Neural cell (in vitro differentiated cells): Measurements from ENCODE around the gene CD52. TPM values are rescaled to one million over a fixed set of nuclear protein-coding genes. Genes with fewer than 3 reads are reported as not detected.

Source experiments
- H2AFZ ChIP-seq: fragments of 200-600, 300-800 bp; sonication (generic), shearing (Covaris generic); 2 replicates; pipeline ENCODE4 v1.6.0; 2014; ENCODE audit warnings: low read depth, mild to moderate bottlenecking, antibody characterized with exemption, low read length, moderate library complexity
- H3F3A ChIP-seq: fragments of 200-600 bp; shearing (Covaris generic); 2 replicates; pipeline ENCODE4 v1.6.1; 2016; ENCODE audit warnings: mild to moderate bottlenecking, moderate library complexity, mixed read lengths, antibody characterized with exemption, low read length; ENCODE audit not compliant: insufficient read depth, poor library complexity, severe bottlenecking
- H3K27ac ChIP-seq: fragments of 200-600, 300-800 bp; sonication (generic), shearing (Covaris generic); 2 replicates; pipeline ENCODE4 v1.5.1; 2014; ENCODE audit warnings: mild to moderate bottlenecking, low read length, moderate library complexity
- H3K27me3 ChIP-seq: fragments of 300-800, 200-600 bp; sonication (generic), shearing (Covaris generic); 2 replicates; pipeline ENCODE4 v1.6.0; 2014; ENCODE audit warnings: mild to moderate bottlenecking, low read depth, low read length, moderate library complexity; ENCODE audit not compliant: insufficient read depth
- H3K36me3 ChIP-seq: fragments of 300-800, 200-600 bp; sonication (generic), shearing (Covaris generic); 2 replicates; pipeline ENCODE4 v1.5.1; 2014; ENCODE audit warnings: mild to moderate bottlenecking, antibody characterized with exemption, low read length, moderate library complexity; ENCODE audit not compliant: insufficient read depth
- H3K4me2 ChIP-seq: fragments of 300-800, 200-600 bp; sonication (generic), shearing (Covaris generic); 2 replicates; pipeline ENCODE4 v1.6.0; 2014; ENCODE audit warnings: mild to moderate bottlenecking, low read length
- H3K4me3 ChIP-seq: fragments of 300-800, 200-600 bp; sonication (generic), shearing (Covaris generic); 2 replicates; pipeline ENCODE4 v1.5.1; 2014; ENCODE audit warnings: mild to moderate bottlenecking, low read length, moderate library complexity
- H3K79me2 ChIP-seq: fragments of 200-600 bp; shearing (Covaris generic); replicated peaks from 2 replicates; pipeline ENCODE4 v1.6.0; 2014; ENCODE audit warnings: mild to moderate bottlenecking, low read length, moderate library complexity; ENCODE audit not compliant: insufficient read depth
- H3K9ac ChIP-seq: fragments of 300-800, 200-600 bp; sonication (generic), shearing (Covaris generic); 2 replicates; pipeline ENCODE4 v1.6.1; 2016; ENCODE audit warnings: mild to moderate bottlenecking, low read length, mixed read lengths
- H3K9me2 ChIP-seq: fragments of 200-600 bp; shearing (Covaris generic); 2 replicates; pipeline ENCODE4 v1.6.1; 2016; ENCODE audit warnings: mild to moderate bottlenecking, low read length, mixed read lengths; ENCODE audit not compliant: insufficient read depth
- H3K9me3 ChIP-seq: fragments of 200-600, 300-800 bp; sonication (generic), shearing (Covaris generic); 2 replicates; pipeline ENCODE4 v1.6.1; 2016; ENCODE audit warnings: mild to moderate bottlenecking, mixed run types, low read length, moderate library complexity, mixed read lengths
- H4K20me1 ChIP-seq: fragments of 200-600 bp; shearing (Covaris generic); 2 replicates; pipeline ENCODE4 v1.6.1; 2016; ENCODE audit warnings: mild to moderate bottlenecking, mixed run types; ENCODE audit not compliant: insufficient read depth
- CTCF ChIP-seq: fragments of 450-650 bp; IDR thresholded peaks from 2 replicates; pipeline ENCODE4 v1.5.1; 2014; ENCODE audit warnings: antibody characterized with exemption, mild to moderate bottlenecking, moderate library complexity; ENCODE audit not compliant: poor library complexity, severe bottlenecking
- EP300 ChIP-seq: fragments of 450-650 bp; conservative IDR thresholded peaks from 2 replicates; pipeline ENCODE4 v1.6.1; 2014; ENCODE audit warnings: antibody characterized with exemption, mild to moderate bottlenecking, moderate library complexity; ENCODE audit not compliant: poor library complexity, severe bottlenecking
- EZH2 ChIP-seq: fragments of 200-600, 300-800 bp; shearing (Covaris generic), sonication (generic); IDR thresholded peaks from 2 replicates; pipeline ENCODE4 v1.6.1; 2014; ENCODE audit warnings: antibody characterized with exemption, low read length, borderline replicate concordance, mild to moderate bottlenecking; ENCODE audit not compliant: insufficient read depth, poor library complexity, severe bottlenecking
- MXI1 ChIP-seq: fragments of 450-650 bp; conservative IDR thresholded peaks from 2 replicates; pipeline ENCODE4 v1.6.1; 2014; ENCODE audit warnings: antibody characterized with exemption, mild to moderate bottlenecking; ENCODE audit not compliant: poor library complexity, severe bottlenecking
- POLR2AphosphoS5 ChIP-seq: IDR thresholded peaks from 2 replicates; pipeline ENCODE4 v1.6.1; 2012
- RAD21 ChIP-seq: fragments of 450-650 bp; conservative IDR thresholded peaks from 2 replicates; pipeline ENCODE4 v1.6.1; 2014; ENCODE audit warnings: antibody characterized with exemption, mild to moderate bottlenecking, moderate library complexity
- REST ChIP-seq: IDR thresholded peaks from 2 replicates; pipeline ENCODE4 v1.6.1; 2012; ENCODE audit warnings: borderline replicate concordance
- SMC3 ChIP-seq: fragments of 450-650 bp; conservative IDR thresholded peaks from 2 replicates; pipeline ENCODE4 v1.6.1; 2014; ENCODE audit warnings: antibody characterized with exemption, mild to moderate bottlenecking, moderate library complexity; ENCODE audit not compliant: poor library complexity
- TAF1 ChIP-seq: IDR thresholded peaks from 2 replicates; pipeline ENCODE4 v1.6.1; 2012; ENCODE audit warnings: low read depth
- polyA plus RNA-seq: library from polyadenylated mRNA; depleted of rRNA; stranded (reverse); fragments of >200 nt; gene quantifications from 2 replicates; pipeline ENCODE4 v1.2.3, GENCODE V29; 2014

The CD52 gene
- polyA plus RNA-seq, 1 donor from 2014 or later = not detected

GRCh38 chr1:26349877-26350244 lies 32.1 kb downstream of the CD52 start:
- no peaks in the 10 kb centered on the region for H3K9me3 ChIP-seq
- H3K27ac ChIP-seq = no peak overlapping the region
- H3K27me3 ChIP-seq = no peaks in the 10 kb centered on the region
- no peak for TF ChIP-seq TAF1
- TF ChIP-seq POLR2AphosphoS5 = no peak
- TF ChIP-seq EZH2 = no peak
- TF ChIP-seq MXI1 = no peak
- TF ChIP-seq SMC3 = no peak
- TF ChIP-seq CTCF = no peak
- no peaks in the 10 kb centered on the region for H3K36me3 ChIP-seq
- H3F3A ChIP-seq = no peaks in the 10 kb centered on the region
- no peak overlapping the region for H3K4me2 ChIP-seq
- no peaks in the 10 kb centered on the region for H3K9me2 ChIP-seq
- H3K4me3 ChIP-seq = no peak overlapping the region
- no peaks in the 10 kb centered on the region for H4K20me1 ChIP-seq
- H3K79me2 ChIP-seq = no peaks in the 10 kb centered on the region
- H2AFZ ChIP-seq = no peak overlapping the region
- no peak overlapping the region for H3K9ac ChIP-seq

GRCh38 chr1:26350343-26350700 lies 32.6 kb downstream of the CD52 start:
- Histone ChIP-seq H2AFZ (no peak overlapping the region), H3K4me3 (no peak overlapping the region), H3K79me2 (no peaks in the 10 kb centered on the region), H3K4me2 (no peak overlapping the region), H3K36me3 (no peaks in the 10 kb centered on the region), H3K27ac (no peak overlapping the region), H4K20me1 (no peaks in the 10 kb centered on the region), H3K27me3 (no peaks in the 10 kb centered on the region), H3F3A (no peaks in the 10 kb centered on the region), H3K9me2 (no peaks in the 10 kb centered on the region), H3K9ac (no peak overlapping the region), H3K9me3 (no peaks in the 10 kb centered on the region)
- TF ChIP-seq EP300 (no peak), POLR2AphosphoS5 (no peak), TAF1 (no peak), RAD21 (no peak), SMC3 (no peak), CTCF (no peak), EZH2 (no peak), REST (no peak), MXI1 (no peak)
